Nephron progenitor cell (in vitro differentiated cells): Measurements from ENCODE around the gene SOCS7.

ENCODE experiments used
- DNase-seq: peaks from one replicate; pipeline ENCODE4 v3.0.0; 2021
- H3K27ac Mint-ChIP-seq: 2 replicates; pipeline ENCODE4 v1.8.0; 2021; ENCODE audit warnings: mild to moderate bottlenecking, moderate library complexity, mixed read lengths
- H3K27me3 Mint-ChIP-seq: 2 replicates; pipeline ENCODE4 v1.8.0; 2021; ENCODE audit warnings: mild to moderate bottlenecking, low read depth, mixed read lengths; ENCODE audit not compliant: poor library complexity
- H3K36me3 Mint-ChIP-seq: 2 replicates; pipeline ENCODE4 v1.8.0; 2021; ENCODE audit warnings: low read depth, mixed read lengths
- H3K4me1 Mint-ChIP-seq: 2 replicates; pipeline ENCODE4 v1.8.0; 2021; ENCODE audit warnings: mixed read lengths
- H3K4me3 Mint-ChIP-seq: 2 replicates; pipeline ENCODE4 v1.8.0; 2021; ENCODE audit warnings: mild to moderate bottlenecking, moderate library complexity, mixed read lengths
- H3K9me3 Mint-ChIP-seq: 2 replicates; pipeline ENCODE4 v1.8.0; 2021; ENCODE audit warnings: mild to moderate bottlenecking, moderate library complexity, mixed read lengths
- TF ChIP-seq, protein P1 (sequence below): fragments of 200-600 bp; sonication (generic); IDR thresholded peaks from 2 replicates; pipeline ENCODE4 v1.5.0; 2021; ENCODE audit warnings: antibody characterized with exemption

SOCS7 gene

GRCh38 chr17:38353668-38354067 lies 2.0 kb downstream of the SOCS7 start:
- no peaks in the 10 kb centered on the region for H3K27me3 Mint-ChIP-seq
- peaks cover 79% of the 10 kb centered on the region for H3K4me1 Mint-ChIP-seq
- DNase-seq: no peak
- TF ChIP-seq, protein P1, sequence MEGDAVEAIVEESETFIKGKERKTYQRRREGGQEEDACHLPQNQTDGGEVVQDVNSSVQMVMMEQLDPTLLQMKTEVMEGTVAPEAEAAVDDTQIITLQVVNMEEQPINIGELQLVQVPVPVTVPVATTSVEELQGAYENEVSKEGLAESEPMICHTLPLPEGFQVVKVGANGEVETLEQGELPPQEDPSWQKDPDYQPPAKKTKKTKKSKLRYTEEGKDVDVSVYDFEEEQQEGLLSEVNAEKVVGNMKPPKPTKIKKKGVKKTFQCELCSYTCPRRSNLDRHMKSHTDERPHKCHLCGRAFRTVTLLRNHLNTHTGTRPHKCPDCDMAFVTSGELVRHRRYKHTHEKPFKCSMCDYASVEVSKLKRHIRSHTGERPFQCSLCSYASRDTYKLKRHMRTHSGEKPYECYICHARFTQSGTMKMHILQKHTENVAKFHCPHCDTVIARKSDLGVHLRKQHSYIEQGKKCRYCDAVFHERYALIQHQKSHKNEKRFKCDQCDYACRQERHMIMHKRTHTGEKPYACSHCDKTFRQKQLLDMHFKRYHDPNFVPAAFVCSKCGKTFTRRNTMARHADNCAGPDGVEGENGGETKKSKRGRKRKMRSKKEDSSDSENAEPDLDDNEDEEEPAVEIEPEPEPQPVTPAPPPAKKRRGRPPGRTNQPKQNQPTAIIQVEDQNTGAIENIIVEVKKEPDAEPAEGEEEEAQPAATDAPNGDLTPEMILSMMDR: no peak
- peak overlapping the region; percentile 84 for H3K4me3 Mint-ChIP-seq
- no peaks in the 10 kb centered on the region for H3K9me3 Mint-ChIP-seq
- H3K27ac Mint-ChIP-seq: no peak overlapping the region
- H3K36me3 Mint-ChIP-seq: no peaks in the 10 kb centered on the region

- H3K4me1 Mint-ChIP-seq: peaks cover 81% of the 10 kb centered on the region
- TF ChIP-seq, protein P1: no peak
- H3K27ac Mint-ChIP-seq: no peak overlapping the region
- H3K9me3 Mint-ChIP-seq: no peaks in the 10 kb centered on the region
- H3K27me3 Mint-ChIP-seq: no peaks in the 10 kb centered on the region
- no peaks in the 10 kb centered on the region for H3K36me3 Mint-ChIP-seq
- DNase-seq: no peak
- H3K4me3 Mint-ChIP-seq: peak overlapping the region; percentile 84
Measured at GRCh38 chr17:38354466-38354865, 2.8 kb downstream of the SOCS7 start.

DNA sequence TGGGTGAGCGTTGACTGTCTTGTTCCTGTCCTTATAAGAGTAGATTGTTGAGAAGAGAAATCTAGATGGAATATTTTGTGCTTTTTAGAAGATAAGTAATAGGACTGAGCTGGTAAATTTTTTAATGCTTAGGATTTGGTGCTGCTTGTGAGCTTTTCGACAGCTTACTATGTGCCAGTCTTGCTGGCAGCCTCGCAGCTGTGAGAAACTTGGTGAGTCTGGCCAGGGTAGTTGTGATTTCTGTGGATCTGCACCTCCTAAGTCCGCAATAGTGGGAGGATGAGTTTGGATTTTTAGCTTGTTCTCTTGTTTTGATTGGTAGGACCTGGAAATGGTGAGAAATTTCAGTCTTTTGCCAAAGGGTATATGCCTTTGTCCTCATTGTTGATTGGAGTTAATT lies 3.6 kb downstream of the SOCS7 start:
- Mint-ChIP-seq H3K36me3 (no peaks in the 10 kb centered on the region), H3K9me3 (no peaks in the 10 kb centered on the region), H3K27me3 (no peaks in the 10 kb centered on the region), H3K27ac (no peak overlapping the region), H3K4me3 (peak overlapping the region; percentile 32), H3K4me1 (peaks cover 74% of the 10 kb centered on the region)
- DNase-seq: no peak
- TF ChIP-seq, protein P1: no peak

DNA sequence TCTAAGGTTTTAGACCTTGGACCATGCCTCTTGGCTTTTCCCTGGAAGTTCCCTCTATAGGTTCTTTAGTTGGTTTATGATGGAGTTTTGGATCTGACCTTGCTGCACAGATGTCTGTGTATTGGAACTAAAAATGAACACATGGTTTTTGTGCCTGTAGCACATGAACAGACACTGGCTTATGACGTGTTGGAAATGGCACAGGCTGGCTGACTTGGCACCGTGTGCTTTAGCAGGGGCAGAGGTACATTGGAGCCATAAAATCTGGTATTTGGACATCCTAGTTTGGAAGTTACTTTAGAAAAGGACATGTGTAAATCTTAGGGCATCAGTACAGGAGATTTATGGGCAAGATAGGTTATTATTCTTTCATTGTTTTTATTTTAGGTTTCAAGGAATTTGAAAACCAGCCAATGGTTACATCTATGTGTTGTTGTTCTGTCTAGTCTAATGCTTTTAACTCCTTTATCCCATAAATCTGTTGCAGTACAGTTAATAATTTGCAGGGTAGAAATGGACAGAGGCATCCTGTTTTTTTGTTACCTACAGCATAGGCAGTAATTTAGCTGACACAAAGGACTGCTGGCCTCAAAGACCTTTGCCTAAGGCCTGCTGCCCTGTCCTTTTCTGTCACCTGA lies 6.0 kb downstream of the SOCS7 start:
- DNase-seq: no peak
- H3K4me1 Mint-ChIP-seq: peaks cover 68% of the 10 kb centered on the region
- H3K27ac Mint-ChIP-seq: peak overlapping the region; percentile 42
- no peaks in the 10 kb centered on the region for H3K9me3 Mint-ChIP-seq
- H3K4me3 Mint-ChIP-seq: no peak overlapping the region
- H3K36me3 Mint-ChIP-seq: peaks cover 7% of the 10 kb centered on the region
- no peaks in the 10 kb centered on the region for H3K27me3 Mint-ChIP-seq
- TF ChIP-seq, protein P1: no peak

GRCh38 chr17:38358586-38359513 lies 7.2 kb downstream of the SOCS7 start:
- Mint-ChIP-seq H3K27me3 (no peaks in the 10 kb centered on the region), H3K36me3 (peaks cover 7% of the 10 kb centered on the region), H3K27ac (no peak overlapping the region), H3K4me3 (no peak overlapping the region), H3K9me3 (no peaks in the 10 kb centered on the region), H3K4me1 (peaks cover 59% of the 10 kb centered on the region)
- TF ChIP-seq, protein P1: no peak
- no peak for DNase-seq
